ENCODE results near the gene CAPN7. TPM values are rescaled to one million over a fixed set of nuclear protein-coding genes. Genes with fewer than 3 reads are reported as not detected.

Gene CAPN7
- total RNA-seq, 6 experiments from 2014 or later, result 23.8 to 27.9 (median 26.4) TPM

DNA sequence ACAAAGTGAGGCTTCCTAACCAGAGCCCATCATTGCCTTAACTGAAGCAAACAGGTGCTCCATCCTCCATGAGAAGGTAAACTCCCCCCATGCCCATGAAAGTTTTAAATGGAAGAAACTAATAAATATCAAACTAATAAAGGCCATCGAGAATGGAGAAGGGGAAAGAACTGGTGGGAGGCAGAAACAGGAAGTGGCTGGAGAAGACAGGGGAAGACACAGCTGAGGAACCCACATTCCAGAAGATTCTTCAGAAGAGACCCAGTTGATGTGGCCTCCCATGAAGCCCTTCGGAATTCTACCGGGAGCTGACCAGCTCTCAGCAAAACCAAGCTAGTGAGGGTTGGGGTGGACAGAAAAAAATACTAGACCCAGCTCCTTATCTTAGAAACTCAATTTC is 84.7 kb downstream of the CAPN7 start:
- TF ChIP-seq, protein P1, sequence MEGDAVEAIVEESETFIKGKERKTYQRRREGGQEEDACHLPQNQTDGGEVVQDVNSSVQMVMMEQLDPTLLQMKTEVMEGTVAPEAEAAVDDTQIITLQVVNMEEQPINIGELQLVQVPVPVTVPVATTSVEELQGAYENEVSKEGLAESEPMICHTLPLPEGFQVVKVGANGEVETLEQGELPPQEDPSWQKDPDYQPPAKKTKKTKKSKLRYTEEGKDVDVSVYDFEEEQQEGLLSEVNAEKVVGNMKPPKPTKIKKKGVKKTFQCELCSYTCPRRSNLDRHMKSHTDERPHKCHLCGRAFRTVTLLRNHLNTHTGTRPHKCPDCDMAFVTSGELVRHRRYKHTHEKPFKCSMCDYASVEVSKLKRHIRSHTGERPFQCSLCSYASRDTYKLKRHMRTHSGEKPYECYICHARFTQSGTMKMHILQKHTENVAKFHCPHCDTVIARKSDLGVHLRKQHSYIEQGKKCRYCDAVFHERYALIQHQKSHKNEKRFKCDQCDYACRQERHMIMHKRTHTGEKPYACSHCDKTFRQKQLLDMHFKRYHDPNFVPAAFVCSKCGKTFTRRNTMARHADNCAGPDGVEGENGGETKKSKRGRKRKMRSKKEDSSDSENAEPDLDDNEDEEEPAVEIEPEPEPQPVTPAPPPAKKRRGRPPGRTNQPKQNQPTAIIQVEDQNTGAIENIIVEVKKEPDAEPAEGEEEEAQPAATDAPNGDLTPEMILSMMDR (IDR thresholded peaks at IDR 0.05), result no peak
- Mint-ChIP-seq H3K27me3 (ENCODE audit: insufficient read depth) (peaks cover 3% of the 10 kb centered on the region; the same call in 1 of the 2 replicates), H3K9me3 (no peaks in the 10 kb centered on the region), H3K27ac (no peak overlapping the region), H3K36me3 (ENCODE audit: low read depth) (no peaks in the 10 kb centered on the region), H3K4me3 (no peak overlapping the region), H3K4me1 (ENCODE audit: low read depth) (peaks cover 34% of the 10 kb centered on the region)
- DNase-seq, result no peak

DNA sequence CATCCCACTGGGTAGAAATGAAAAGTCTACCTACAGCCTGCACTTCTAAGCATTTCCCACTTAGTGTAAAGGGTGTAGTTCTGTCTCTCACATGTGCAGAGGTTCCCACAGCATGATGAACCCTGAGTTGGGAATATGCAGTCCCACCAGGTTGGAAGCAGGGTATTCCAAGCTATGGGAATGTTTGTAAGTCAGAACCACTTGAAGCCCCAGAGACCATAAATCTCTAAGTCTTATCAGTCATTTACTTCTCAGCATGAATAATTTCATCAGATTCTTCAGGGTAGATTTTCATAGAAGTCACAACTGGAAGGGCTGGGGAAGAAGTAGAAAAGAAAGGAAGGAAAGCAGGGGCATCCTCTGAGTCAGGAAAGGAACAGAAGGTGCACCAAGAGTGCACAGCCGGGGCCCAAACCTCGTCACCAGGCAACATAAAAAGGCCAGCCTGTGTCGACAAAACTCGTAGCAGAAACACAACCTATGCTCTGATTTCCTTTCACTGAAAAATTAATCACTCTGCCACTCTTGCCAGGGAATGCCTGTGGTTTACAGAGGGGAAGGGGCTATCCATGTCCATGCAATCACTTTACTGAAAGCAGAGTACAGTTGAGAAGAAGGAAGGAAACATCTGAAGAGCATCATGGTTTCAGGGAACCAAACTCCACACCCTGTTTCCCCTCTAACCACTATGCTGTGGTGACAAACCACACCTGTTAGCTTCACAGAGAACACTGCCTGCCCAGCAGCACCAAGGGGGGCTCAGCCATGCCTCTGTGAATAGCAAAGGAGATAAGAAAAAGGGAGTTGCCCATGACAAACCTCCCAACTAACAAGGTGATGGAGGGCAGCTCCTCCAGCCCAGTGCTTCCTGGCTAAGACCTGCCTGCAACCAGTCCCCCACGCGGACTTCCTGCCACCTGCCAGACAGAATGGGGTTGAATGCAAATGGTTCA is 85.8 kb downstream of the CAPN7 start:
- Mint-ChIP-seq H3K27me3 (ENCODE audit: insufficient read depth) (peaks cover 3% of the 10 kb centered on the region; the same call in 1 of the 2 replicates), H3K36me3 (ENCODE audit: low read depth) (no peaks in the 10 kb centered on the region), H3K4me3 (no peak overlapping the region), H3K27ac (no peak overlapping the region), H3K9me3 (no peaks in the 10 kb centered on the region), H3K4me1 (ENCODE audit: low read depth) (peaks cover 40% of the 10 kb centered on the region)
- TF ChIP-seq, protein P1 (IDR thresholded peaks at IDR 0.05), result no peak
- no peak for DNase-seq

DNA sequence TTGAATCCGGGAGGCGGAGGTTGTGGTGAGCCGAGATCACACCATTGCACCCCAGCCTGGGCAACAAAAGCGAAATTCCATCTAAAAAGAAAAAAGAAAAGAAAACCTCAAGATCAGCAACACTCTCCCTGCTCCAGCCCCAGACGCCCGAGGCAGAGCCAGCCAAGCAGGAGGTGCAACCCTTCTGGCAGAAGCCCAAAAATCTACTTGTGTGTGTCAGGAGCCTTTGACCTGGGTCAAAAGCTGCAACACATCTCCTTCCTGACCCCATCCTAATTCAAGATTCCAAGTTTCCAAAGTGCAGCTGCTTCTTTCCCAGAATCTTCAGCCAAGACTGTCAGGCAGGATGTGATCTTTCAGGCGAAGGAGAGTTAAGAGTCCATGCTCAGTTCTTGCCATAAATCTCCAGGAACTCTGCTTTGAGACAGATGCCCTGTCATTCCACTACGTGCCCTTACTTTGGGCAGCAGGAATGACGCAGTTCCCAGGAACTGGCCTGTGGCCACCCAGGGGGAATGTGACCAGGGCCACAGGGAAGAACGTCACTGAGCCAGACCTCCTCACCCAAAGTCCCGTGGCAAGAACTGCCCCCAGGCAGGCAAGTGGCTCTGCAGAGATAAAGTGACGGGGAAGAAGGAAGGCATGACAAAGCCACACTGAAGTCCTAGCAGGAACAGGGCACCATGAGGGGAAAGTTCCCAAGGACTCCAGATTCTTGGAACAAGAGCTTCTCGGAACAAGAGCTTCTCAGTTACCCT is 86.9 kb downstream of the CAPN7 start:
- Mint-ChIP-seq H3K4me3 (no peak overlapping the region), H3K27ac (peak overlapping the region; percentile 34; the same call in 1 of the 2 replicates), H3K9me3 (no peaks in the 10 kb centered on the region), H3K36me3 (ENCODE audit: low read depth) (no peaks in the 10 kb centered on the region), H3K27me3 (ENCODE audit: insufficient read depth) (peaks cover 3% of the 10 kb centered on the region; the same call in 1 of the 2 replicates), H3K4me1 (ENCODE audit: low read depth) (peaks cover 29% of the 10 kb centered on the region)
- peak; percentile 51 for DNase-seq
- TF ChIP-seq, protein P1 (IDR thresholded peaks at IDR 0.05), result no peak

DNA sequence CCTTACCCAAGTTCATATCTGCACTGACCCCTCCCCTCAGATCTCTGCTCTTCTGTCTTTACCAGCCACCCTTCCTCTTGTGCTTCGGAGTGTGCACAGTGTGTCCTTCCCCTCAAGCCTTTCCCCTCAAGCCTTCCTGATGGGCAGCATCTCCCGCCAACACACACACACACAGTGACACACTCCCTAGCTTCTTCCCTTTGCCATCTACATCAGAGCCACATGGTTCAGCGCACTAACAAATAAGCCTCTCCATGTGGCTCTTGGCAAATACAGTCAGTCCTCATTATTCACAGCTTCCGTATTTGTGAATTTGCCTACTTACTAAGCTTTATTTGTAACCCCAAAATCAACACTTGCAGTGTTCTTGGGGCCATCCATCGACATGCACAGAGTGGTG is 88.9 kb downstream of the CAPN7 start:
- Mint-ChIP-seq H3K36me3 (ENCODE audit: low read depth) (peaks cover 5% of the 10 kb centered on the region; the same call in 1 of the 2 replicates), H3K4me3 (no peak overlapping the region), H3K27me3 (ENCODE audit: insufficient read depth) (peaks cover 3% of the 10 kb centered on the region; the same call in 1 of the 2 replicates), H3K4me1 (ENCODE audit: low read depth) (peaks cover 24% of the 10 kb centered on the region), H3K27ac (no peak overlapping the region), H3K9me3 (no peaks in the 10 kb centered on the region)
- TF ChIP-seq, protein P1 (IDR thresholded peaks at IDR 0.05), result no peak
- no peak for DNase-seq

DNA sequence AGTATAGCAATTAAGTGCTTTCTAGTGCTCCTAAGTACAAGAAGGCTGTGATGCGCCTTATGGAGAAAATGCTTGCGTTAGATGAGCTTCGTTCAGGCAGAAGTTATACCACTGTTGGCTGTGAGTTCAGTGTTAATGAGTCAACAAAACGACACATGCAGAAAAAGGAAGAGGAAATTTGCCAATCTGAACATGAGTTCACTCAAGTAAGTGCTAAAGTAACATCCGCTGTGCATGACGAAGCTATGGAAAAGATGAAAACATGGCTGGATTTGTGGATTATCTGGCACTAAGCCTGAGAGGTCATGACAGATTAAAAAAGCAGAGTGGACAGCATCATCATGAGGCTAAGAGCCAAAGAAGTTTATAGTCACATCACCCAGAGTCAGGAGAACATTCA is 89.5 kb downstream of the CAPN7 start:
- H3K9me3 Mint-ChIP-seq, result no peaks in the 10 kb centered on the region
- peaks cover 10% of the 10 kb centered on the region for H3K36me3 Mint-ChIP-seq (ENCODE audit: low read depth)
- peak overlapping the region; percentile 9; the same call in 1 of the 2 replicates for H3K27ac Mint-ChIP-seq
- TF ChIP-seq, protein P1 (IDR thresholded peaks at IDR 0.05), result no peak
- peaks cover 29% of the 10 kb centered on the region for H3K4me1 Mint-ChIP-seq (ENCODE audit: low read depth)
- peak; percentile 20 for DNase-seq
- H3K4me3 Mint-ChIP-seq, result no peak overlapping the region
- peaks cover 3% of the 10 kb centered on the region; the same call in 1 of the 2 replicates for H3K27me3 Mint-ChIP-seq (ENCODE audit: insufficient read depth)

Data from HFFc6 (cell line).